Activated CD8-positive, alpha-beta memory T cell treated with anti-CD3 and anti-CD28 coated beads, Interleukin-2, amount 50 U/mL, for 4 hours (primary cell): ENCODE data around the gene SMPD4.
"Not testable (repeated sequence)": the region's sequence is repeated elsewhere in the genome, so short reads cannot be mapped to it uniquely, and the experiment has no call there.

Source experiments
- DNase-seq: peaks from one replicate; pipeline ENCODE4 v3.0.0-alpha.2; 2020

SMPD4 gene

GRCh38 chr2:130185896-130186295 is 4.5 kb upstream of the SMPD4 start:
- DNase-seq: no peak

- no peak for DNase-seq
Measured at GRCh38 chr2:130185436-130185835, 4.0 kb upstream of the SMPD4 start.

GRCh38 chr2:130183512-130184373 is 2.3 kb upstream of the SMPD4 start:
- no peak for DNase-seq

GRCh38 chr2:130182826-130183511 is 1.6 kb upstream of the SMPD4 start:
- DNase-seq: not testable (repeated sequence)

GRCh38 chr2:130181880-130182682 is 679 bp upstream of the SMPD4 start, which contains the start of gene MZT2B:
Gene MZT2B, plus strand, starts transcription at chr2:130182262. Its CDS starts 21 bp downstream, at chr2:130182283.
- peak; percentile 89 for DNase-seq

GRCh38 chr2:130180404-130181324 is 738 bp downstream of the SMPD4 start:
- not testable (repeated sequence) for DNase-seq

- DNase-seq: not testable (repeated sequence)
Measured at GRCh38 chr2:130174866-130175265, 6.5 kb downstream of the SMPD4 start.

- DNase-seq: no peak
Measured at GRCh38 chr2:130169896-130170295, 11.5 kb downstream of the SMPD4 start.

GRCh38 chr2:130169163-130169562 is 12.2 kb downstream of the SMPD4 start:
- DNase-seq: not testable (repeated sequence)

- DNase-seq: not testable (repeated sequence)
Measured at GRCh38 chr2:130166611-130167010, 14.8 kb downstream of the SMPD4 start.

- DNase-seq: no peak
Measured at GRCh38 chr2:130165293-130166016, 15.9 kb downstream of the SMPD4 start.

- no peak for DNase-seq
Measured at GRCh38 chr2:130162968-130163367, 18.4 kb downstream of the SMPD4 start.

- DNase-seq: not testable (repeated sequence)
Measured at GRCh38 chr2:130162486-130162885, 18.9 kb downstream of the SMPD4 start.

GRCh38 chr2:130160838-130161705 is 20.3 kb downstream of the SMPD4 start:
- DNase-seq: not testable (repeated sequence)

- no peak for DNase-seq
Measured at GRCh38 chr2:130160131-130160530, 21.3 kb downstream of the SMPD4 start.

- not testable (repeated sequence) for DNase-seq
Measured at GRCh38 chr2:130159376-130159775, 22.0 kb downstream of the SMPD4 start.

- DNase-seq: no peak
Measured at GRCh38 chr2:130158631-130159030, 22.8 kb downstream of the SMPD4 start.

- not testable (repeated sequence) for DNase-seq
Measured at GRCh38 chr2:130157825-130158514, 23.4 kb downstream of the SMPD4 start.

GRCh38 chr2:130157354-130157753 is 24.0 kb downstream of the SMPD4 start:
- DNase-seq: not testable (repeated sequence)

GRCh38 chr2:130156624-130157004 is 24.8 kb downstream of the SMPD4 start:
- DNase-seq: no peak
